GM18873 (cell line): ENCODE measurements around the gene PRRT3.
A peak's percentile ranks its signal among the peaks of the same experiment; 100 is the strongest.

ENCODE experiments used
- ATAC-seq: cut with Tn5 transposase; IDR thresholded peaks from one replicate; pipeline ENCODE4 v1.9.1; 2021; ENCODE audit warnings: mild to moderate bottlenecking, moderate library complexity, moderate number of reproducible peaks; ENCODE audit not compliant: unreplicated experiment, low FRiP score

The PRRT3 gene

DNA sequence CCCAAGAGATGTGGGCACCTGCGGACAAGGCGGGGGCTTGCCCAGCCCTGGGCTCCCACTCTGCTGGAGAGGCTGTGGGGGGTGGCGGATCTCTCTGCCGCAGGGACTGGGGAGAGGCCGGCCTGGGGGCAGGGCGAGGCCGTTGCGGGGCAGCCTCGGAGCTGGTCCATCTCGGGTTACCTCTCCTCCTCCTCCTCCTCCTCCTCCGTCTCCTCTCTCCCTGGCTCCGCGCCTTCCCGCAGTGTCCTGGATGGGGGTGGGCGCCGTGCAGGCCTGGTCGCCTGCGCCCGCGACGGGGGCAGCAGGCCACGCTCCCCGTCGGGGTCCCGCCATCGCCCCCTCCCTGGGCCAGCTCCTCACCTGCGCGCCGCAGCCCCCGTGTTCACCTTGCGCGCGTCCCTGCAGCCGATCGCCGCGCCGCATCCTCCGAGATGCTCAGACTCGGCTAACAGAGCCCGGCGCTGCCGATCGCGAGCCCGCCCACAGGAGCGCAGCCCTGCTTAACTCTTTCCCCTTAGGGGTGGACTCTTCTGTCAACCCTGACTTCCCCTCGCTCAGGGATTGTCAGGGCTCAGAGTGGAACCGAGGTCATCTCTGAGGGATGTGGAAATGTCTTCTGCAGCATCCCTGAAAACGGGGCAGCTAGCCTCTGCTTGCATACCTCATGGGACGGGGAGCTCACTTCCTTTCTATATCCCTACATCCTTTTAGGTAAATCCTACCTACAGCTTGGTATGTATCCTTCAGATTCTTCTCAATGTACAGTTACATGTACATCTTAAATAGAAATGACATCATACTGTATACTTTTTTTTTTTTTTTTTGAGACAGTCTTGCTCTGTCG lies at the start of gene PRRT3:
PRRT3 (minus strand) TSS at position 447 of the 844 bp plus-strand sequence. CDS start 2,293 bp downstream, outside the sequence.
- no peak for ATAC-seq

DNA sequence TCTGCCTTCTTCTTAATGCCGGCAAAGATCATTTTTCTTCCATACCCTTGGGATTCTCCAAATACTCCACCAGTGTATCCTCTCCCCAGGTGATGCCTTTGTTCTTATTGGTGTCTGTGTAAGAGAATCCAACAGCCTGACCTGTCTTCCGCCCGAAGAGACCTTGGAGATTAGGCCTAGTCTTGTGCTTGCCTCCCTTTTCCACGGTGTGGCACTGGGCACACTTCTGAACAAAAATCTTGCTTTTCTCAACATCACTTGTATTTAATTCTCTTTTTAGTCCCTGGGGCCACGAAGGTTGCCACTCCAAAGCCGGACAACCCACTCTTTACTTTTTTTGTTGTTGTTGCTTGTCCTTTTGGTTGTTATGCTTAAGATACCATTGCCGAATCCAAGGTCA lies 48.5 kb upstream of the PRRT3 start:
- no peak for ATAC-seq

DNA sequence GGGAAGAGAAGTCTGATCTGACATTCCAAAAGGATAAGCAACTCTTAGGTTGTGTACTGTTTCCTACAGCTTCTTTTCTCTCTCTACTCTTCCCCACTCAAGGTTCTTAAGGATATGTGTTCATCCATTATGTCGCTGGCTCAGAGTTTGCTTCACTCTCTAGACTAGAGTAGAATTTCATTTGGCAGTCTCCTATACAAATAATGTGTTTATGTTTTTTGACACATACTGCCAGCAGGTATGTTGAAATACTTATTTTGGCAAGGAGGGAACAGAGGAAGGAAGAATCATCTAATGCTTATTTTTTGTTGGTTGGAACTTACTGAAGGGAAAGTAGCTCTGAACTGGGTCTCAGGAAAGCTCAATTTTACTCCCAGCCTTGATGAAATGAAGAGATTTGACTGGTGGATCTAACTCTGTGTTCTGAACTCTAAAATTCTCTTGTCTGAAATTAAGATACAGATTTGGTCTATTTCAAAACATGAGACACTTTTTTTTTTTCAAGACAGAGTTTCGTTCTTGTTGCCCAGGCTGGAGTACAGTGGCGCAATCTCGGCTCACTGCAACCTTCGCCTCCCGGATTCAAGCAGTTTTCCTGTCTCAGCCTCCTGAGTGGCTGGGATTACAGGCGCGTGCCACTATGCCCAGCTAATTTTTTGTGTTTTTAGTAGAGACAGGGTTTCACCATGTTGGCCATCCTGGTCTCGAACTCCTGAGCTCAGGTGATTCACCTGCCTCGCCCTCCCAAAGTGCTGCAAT lies 42.1 kb upstream of the PRRT3 start:
- ATAC-seq = no peak

DNA sequence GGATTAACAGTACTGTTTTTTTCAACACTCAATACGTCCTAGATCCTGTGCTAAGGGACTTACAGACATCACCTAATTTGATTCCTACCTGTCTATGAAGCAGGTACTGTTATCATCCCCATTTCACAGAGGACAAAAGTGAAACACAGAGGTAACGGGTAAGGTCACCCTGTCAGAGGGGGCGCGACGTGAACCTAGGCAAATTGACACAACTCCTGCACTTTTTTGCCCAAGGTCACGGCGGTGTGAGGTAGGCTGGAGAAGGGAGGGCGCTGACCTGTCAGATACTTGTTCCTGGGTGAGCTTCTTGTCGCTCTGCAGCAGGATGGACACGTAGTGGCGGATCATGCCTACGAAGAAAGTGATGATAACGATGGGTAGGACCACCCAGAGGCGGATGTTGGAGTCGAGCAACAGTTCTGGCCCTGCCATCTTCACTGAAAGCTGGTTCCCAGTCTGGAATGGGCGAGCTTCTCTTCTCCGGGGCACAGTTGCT lies 34.1 kb upstream of the PRRT3 start:
- peak; percentile 20 for ATAC-seq

DNA sequence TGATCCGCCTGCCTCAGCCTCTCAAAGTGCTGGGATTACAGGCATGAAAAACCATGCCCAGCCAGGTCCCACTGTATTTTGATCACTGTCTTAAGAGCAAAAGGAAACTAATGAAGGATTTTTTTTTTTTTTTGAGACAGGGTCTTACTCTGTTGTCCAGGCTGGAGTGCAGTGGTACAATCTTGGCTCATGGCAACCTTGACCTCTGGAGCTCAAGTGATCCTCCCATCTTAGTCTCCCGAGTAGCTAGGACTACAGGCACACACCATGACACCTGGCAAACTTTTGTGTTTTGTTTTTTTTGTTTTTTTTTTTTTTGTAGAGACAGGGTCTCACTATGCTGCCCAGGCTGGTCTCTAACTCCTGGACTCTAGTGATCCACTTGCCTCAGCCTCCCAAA lies 28.0 kb upstream of the PRRT3 start:
- ATAC-seq = no peak

DNA sequence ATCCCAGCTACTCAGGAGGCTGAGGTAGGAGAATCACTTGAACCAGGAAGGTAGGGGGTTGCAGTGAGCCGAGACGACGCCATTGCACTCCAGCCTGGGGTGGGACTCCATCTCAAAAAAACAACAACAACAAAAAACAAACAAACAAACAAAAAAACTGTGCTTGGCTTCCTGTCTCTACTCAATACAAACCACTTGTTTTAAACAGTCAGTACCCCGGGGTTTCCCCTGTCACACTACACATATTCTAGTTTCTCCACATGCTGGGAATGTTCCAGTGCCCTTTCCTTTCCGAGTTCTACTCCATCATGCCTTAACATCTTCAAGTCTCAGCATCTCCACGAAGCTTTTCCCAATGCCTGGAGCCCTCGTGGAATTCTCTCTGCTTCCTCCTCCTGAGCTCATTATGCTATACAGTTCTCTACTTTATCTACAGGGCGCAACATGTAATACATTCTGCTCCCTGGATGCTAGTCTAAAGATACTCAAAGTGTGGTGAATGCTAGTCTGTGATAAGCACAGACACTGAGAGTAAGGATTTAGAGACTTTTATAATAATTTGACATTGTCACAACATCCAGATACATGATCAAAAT lies 26.6 kb upstream of the PRRT3 start:
- no peak for ATAC-seq

DNA sequence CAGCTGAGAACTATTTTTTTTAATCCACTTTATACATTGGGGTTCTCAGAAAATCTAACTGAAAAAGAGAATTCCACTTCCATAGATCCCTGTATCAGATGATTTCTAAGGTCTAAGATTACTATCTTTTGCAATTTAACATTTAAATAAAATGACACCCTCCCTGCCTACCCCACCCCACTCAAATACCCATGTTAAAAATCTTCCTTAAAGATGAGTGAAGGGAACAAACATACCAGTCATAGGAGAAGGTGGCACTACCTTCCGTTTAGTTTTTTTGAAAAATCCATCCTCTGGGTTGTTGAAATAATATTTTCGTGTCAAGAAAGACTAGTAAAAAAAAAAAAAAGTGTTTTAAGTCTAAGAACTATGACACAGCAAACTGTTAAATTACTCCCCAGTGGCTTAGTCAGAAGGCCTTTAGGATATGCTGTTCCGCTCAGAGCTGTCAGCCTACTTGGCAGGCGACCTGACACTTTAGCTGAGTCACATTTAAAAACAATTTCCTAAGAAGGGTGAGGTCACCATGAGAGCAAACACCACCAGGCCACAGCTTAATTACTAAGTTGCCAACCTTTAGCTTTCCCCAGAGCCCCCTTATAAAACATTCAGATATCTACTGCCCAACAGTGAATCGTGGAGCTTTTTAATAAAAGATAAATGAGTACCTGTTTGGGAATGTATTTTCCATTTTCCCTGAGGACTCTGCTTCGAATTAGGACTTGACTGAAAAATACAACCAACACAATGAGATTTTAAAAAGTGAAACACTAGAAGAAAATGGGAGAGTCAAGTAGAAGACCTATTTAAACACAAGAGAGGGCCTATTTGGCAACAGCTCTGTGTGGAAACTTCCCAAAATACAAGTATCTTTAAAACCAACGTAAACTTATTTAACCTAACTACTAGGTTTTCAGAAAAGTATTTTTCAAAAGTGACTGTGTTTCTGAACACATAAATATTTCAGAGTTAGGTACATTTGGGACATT lies 24.8 kb upstream of the PRRT3 start:
- no peak for ATAC-seq

GRCh38 chr3:9970020-9970652 lies 17.9 kb upstream of the PRRT3 start:
- ATAC-seq = no peak

GRCh38 chr3:9969632-9970019 lies 17.4 kb upstream of the PRRT3 start:
- no peak for ATAC-seq

DNA sequence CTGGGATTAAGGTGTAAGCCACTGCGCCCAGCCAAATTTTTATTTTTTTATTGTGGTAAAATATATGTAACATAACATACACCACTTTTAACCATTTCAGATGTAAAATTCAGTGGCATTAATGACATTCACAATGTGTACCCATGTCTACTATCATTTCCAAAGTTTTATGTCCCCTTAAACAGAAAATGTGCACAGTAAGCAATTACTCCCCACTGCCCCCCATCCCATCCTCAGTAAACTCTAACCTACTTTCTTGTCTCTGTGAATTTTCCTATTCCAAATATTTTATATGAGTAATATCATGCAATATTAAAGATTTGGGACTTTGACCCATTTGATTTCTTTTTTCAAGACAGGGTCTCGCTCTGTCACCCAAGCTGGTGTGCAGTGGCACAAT lies 14.6 kb upstream of the PRRT3 start:
- ATAC-seq = no peak

DNA sequence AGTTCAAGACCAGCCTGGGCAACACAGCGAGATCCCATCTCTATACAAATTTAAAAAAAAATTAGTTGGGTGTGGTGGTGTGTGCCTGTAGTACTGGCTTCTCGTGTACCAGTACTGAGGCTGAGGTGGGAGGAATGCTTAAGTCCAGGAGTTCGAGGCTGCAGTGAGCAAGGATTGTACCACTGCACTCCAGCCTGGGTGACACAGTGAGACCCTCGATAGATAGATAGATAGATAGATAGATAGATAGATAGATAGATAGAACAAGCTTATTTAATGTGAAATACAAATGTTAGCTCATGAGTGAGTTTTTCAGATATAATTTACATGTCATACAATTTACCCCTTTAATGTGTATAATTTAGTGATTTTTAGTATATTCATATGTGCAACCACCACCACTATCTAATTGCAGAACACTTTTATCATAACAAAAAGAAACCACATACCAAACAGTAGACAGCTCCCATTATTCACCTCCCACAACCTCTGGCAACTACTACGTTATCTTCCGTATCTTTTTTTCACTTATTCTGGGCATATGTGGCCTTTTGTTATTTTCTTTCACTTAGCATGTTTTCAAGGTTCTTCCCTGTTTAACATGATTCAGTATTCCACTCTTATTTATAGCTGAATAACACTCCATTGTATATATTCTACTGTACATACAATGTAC lies 13.1 kb upstream of the PRRT3 start:
- ATAC-seq = no peak

DNA sequence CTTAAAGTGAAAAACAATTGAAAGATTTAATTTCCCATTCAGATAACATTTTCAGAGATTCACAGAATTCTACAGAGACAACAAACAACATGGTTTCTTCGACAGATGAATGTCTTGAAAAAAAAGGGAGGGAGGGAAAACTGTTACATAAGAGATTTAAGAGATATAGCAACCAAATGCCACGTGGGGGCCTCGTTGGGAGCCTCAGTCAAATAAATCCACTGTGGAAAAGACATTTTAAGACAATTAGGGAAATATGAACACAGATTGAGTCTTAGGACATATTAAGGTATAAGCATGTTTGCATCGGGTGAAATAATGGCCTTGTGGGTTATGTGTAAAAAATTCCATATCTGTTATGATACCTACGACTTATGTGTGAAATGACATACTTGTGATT lies 5.0 kb upstream of the PRRT3 start:
- ATAC-seq = no peak

- no peak for ATAC-seq
Measured at GRCh38 chr3:9955611-9956352, 3.6 kb upstream of the PRRT3 start.

DNA sequence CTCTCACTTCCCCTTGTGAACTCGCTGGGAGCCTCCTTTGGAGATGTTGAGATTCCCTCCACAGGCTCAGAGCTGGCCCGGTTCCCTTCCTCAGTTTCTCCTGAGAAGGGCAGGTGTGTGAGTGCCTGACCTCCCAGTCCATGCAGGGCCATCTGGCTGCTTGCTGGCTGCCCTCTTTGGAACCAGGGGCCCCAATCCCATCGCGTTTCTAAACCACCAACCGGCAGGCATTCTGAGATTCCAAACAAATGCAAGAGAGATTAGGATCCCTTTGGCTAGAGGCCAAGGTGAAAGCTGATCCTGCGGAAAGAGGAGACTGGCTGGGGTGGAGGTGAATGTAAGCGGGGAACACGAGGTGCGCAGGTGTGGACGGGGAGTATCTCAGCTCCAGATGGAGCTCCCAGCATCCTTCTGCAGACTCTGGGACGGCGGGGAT lies 2.9 kb upstream of the PRRT3 start:
- no peak for ATAC-seq

DNA sequence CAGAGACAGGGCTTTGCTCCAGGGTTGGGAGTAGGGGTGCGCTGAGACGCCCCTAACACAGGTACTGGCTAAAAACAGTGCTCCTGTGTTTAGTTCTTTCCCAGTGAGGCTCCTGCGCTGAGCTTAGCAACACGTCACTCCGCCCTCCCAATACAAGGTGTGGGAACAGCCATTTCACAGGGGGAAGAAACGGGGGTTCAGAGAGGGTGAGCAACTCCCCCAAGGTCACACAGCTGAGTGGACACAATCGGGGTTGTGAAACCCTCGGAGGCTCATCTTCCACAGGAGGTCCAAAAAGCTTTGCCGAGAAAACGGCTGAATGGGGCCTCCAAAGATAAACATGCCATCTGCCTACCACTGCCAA lies 628 bp downstream of the PRRT3 start:
- no peak for ATAC-seq

GRCh38 chr3:9951126-9951525 lies 1.1 kb downstream of the PRRT3 start:
- ATAC-seq = no peak

GRCh38 chr3:9949626-9950025 lies 2.6 kb downstream of the PRRT3 start:
- no peak for ATAC-seq

DNA sequence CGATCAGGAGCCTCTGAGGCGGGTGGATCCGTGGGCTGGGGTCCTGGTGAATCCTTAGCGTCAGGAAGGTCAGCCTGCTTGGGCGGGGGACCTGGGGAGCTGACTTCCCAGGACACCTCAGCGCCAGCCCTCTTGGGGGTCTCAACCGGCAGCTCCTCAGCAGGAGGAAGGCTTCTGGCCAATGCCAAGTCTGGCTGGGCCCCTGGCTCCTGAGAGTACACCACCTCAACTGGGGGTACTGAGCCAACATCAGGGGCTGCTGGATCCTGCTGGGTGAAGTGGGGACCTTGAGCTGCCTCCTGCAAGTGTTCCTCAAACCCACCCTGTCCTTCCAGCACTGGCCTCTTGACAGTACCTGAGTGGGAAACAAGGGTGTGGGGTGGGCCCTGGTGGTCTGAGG lies 3.1 kb downstream of the PRRT3 start:
- no peak for ATAC-seq
